GM18520 (cell line): ENCODE data around the gene TMEM150B.

ENCODE experiments used
- ATAC-seq: cut with Tn5 transposase; IDR thresholded peaks from one replicate; pipeline ENCODE4 v1.9.1; 2021; ENCODE audit not compliant: unreplicated experiment

TMEM150B gene

GRCh38 chr19:55279770-55280643, 45.1 kb downstream of the TMEM150B start, which contains the start of gene HSPBP1:
TSS of gene HSPBP1 (minus strand) at chr19:55280110. CDS start at chr19:55279608, 502 bp downstream.
- peak; percentile 60 for ATAC-seq

GRCh38 chr19:55279340-55279739, 45.8 kb downstream of the TMEM150B start:
- no peak for ATAC-seq

- no peak for ATAC-seq
Measured at GRCh38 chr19:55278391-55279135, 46.6 kb downstream of the TMEM150B start.

- no peak for ATAC-seq
Measured at GRCh38 chr19:55277494-55277893, 47.6 kb downstream of the TMEM150B start.

- no peak for ATAC-seq
Measured at GRCh38 chr19:55276720-55277430, 48.3 kb downstream of the TMEM150B start.

GRCh38 chr19:55275851-55276719, 49.1 kb downstream of the TMEM150B start:
- ATAC-seq, result peak; percentile 44

- no peak for ATAC-seq
Measured at GRCh38 chr19:55273978-55274707, 51.0 kb downstream of the TMEM150B start.

GRCh38 chr19:55272142-55272541, 53.0 kb downstream of the TMEM150B start:
- no peak for ATAC-seq

GRCh38 chr19:55270172-55270942, 54.8 kb downstream of the TMEM150B start:
- no peak for ATAC-seq

- no peak for ATAC-seq
Measured at GRCh38 chr19:55269299-55269698, 55.8 kb downstream of the TMEM150B start.

GRCh38 chr19:55266840-55267239, 58.3 kb downstream of the TMEM150B start:
- no peak for ATAC-seq

GRCh38 chr19:55266404-55266803, 58.7 kb downstream of the TMEM150B start:
- ATAC-seq, result no peak

- no peak for ATAC-seq
Measured at GRCh38 chr19:55265723-55266386, 59.3 kb downstream of the TMEM150B start.

- no peak for ATAC-seq
Measured at GRCh38 chr19:55265173-55265572, 60.0 kb downstream of the TMEM150B start.

- no peak for ATAC-seq
Measured at GRCh38 chr19:55264531-55264930, 60.6 kb downstream of the TMEM150B start.
